Brain microvascular endothelial cell (primary cell): Measurements from ENCODE around the gene DFFB.

ENCODE experiments used
- DNase-seq: peaks from one replicate; pipeline ENCODE4 v3.0.0-alpha.2; 2020
- H3K27ac ChIP-seq: fragments of 250-450 bp; sonication (Bioruptor Pico); 2 replicates; pipeline ENCODE4 v1.5.1; 2020; ENCODE audit warnings: mild to moderate bottlenecking, moderate library complexity
- H3K27me3 ChIP-seq: fragments of 250-450 bp; sonication (Bioruptor Pico); replicated peaks from 2 replicates; pipeline ENCODE4 v1.5.1; 2020; ENCODE audit warnings: mild to moderate bottlenecking
- H3K36me3 ChIP-seq: fragments of 250-450 bp; sonication (Bioruptor Pico); replicated peaks from 2 replicates; pipeline ENCODE4 v1.5.1; 2020; ENCODE audit warnings: mild to moderate bottlenecking
- H3K4me3 ChIP-seq: 2 replicates; pipeline ENCODE4 v1.5.1; 2011; ENCODE audit warnings: low read depth, mild to moderate bottlenecking, control low read depth, low read length, moderate library complexity
- in situ Hi-C: cut with HindIII; loops from 2 replicates; pipeline ENCODE4 v1.10.0; 2017; ENCODE audit warnings: low sequenced_read_pairs, low pct_ligation_motif_present
- TF ChIP-seq, protein P1 (sequence below): IDR thresholded peaks from 2 replicates; pipeline ENCODE4 v1.5.1; 2011; ENCODE audit warnings: low read depth, mild to moderate bottlenecking, moderate library complexity, low read length, control low read depth, inconsistent platforms; ENCODE audit errors: missing control alignments

DFFB gene

DNA sequence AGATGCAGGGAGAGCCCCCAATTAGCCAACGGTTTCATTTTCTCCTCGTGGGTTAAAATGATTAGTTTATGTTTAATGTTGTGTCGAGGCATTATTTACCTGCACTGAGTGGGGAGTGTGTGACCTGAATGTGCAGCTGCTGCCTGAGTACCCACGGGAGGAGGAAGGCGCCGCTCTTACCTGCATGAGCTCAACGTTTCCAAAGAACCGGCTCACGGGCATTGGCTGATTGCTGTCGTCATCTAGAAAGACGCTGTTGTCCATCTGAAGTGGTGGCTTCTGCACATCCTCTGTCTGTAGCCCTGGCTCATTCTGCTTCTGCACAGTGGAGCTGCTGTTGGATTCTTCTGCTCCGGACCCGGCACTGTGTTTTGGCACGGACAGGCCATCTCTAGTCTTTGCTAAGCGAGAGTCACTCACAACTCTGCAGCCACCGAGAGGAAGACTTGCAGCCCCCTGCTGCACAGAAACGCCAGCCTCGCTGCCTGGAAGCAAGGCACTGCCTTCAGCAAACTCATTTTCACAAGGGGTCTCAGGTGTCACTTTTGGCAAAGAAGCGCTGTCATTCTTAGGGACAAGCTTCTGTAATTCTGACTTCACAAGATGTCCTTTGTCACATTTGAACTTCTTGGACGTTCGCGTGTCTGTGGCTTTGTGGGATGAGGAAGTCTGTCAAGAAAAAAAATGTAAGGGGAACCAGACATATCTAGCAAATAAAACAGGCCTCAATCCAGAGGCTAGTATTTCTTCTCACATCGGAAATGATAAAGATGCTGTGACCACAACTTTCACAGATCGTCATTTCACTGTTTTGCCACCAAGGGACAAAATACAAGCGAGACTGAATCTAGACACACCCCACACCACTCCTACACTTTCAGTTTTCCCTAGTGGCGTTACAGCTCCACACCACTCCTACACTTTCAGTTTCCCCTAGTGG, 33.4 kb downstream of the DFFB start:
- no peaks in the 10 kb centered on the region for H3K27me3 ChIP-seq
- TF ChIP-seq, protein P1, sequence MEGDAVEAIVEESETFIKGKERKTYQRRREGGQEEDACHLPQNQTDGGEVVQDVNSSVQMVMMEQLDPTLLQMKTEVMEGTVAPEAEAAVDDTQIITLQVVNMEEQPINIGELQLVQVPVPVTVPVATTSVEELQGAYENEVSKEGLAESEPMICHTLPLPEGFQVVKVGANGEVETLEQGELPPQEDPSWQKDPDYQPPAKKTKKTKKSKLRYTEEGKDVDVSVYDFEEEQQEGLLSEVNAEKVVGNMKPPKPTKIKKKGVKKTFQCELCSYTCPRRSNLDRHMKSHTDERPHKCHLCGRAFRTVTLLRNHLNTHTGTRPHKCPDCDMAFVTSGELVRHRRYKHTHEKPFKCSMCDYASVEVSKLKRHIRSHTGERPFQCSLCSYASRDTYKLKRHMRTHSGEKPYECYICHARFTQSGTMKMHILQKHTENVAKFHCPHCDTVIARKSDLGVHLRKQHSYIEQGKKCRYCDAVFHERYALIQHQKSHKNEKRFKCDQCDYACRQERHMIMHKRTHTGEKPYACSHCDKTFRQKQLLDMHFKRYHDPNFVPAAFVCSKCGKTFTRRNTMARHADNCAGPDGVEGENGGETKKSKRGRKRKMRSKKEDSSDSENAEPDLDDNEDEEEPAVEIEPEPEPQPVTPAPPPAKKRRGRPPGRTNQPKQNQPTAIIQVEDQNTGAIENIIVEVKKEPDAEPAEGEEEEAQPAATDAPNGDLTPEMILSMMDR = no peak
- H3K4me3 ChIP-seq = no peak overlapping the region
- in situ Hi-C loops = no loop called here
- DNase-seq = no peak
- no peak overlapping the region for H3K27ac ChIP-seq
- H3K36me3 ChIP-seq = peaks cover 46% of the 10 kb centered on the region

DNA sequence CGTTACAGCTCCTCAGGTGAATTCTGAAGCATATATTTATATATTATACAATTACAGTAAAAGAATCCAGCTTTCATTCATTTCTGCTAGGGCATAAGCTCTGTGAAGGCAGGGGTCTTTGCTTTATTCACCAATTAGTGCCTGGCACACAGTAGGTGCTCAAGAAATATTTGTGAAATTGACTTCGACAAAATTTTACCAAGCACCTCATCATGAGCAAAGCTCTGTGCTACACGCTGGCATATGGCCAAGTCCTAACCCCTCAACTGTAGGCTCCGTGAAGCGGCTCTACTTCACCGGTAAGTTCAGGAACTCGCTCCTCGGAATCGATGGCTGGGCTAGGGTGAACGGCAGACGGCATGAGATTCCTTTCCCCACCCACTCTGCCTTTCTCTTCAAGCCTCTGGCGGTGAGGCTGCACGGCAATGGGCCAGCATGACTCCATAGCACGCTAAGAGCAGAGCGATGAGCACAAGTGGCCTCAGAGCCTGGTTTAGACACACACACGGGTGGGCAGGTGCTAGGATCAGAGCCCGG, 34.1 kb downstream of the DFFB start:
- H3K27me3 ChIP-seq = no peaks in the 10 kb centered on the region
- no peak overlapping the region for H3K27ac ChIP-seq
- H3K4me3 ChIP-seq = no peak overlapping the region
- TF ChIP-seq, protein P1 = no peak
- H3K36me3 ChIP-seq = peaks cover 39% of the 10 kb centered on the region
- no peak for DNase-seq
- in situ Hi-C loops = no loop called here

DNA sequence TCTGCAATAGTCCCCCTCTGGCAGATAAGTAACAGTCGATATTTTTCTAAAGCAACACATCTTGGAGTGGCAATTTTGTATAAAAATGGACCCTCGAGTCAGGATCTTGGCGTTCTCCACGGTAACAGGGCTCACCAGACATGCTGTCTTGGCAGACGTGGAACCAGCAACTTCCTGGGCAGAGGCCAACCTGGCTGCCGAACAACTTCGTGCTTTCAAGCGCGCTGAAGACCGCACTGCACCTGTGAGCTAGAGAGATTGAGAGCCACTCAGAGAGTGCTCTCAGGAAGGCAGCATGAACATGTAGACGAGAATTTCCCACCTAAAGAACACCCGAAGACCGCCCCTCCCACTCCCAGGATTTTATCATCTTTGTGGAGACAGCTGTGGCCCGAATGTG, 35.5 kb downstream of the DFFB start:
- no peak overlapping the region for H3K4me3 ChIP-seq
- H3K36me3 ChIP-seq = peaks cover 34% of the 10 kb centered on the region
- no peak for DNase-seq
- no peak overlapping the region for H3K27ac ChIP-seq
- in situ Hi-C loops = no loop called here
- H3K27me3 ChIP-seq = no peaks in the 10 kb centered on the region
- TF ChIP-seq, protein P1 = no peak

DNA sequence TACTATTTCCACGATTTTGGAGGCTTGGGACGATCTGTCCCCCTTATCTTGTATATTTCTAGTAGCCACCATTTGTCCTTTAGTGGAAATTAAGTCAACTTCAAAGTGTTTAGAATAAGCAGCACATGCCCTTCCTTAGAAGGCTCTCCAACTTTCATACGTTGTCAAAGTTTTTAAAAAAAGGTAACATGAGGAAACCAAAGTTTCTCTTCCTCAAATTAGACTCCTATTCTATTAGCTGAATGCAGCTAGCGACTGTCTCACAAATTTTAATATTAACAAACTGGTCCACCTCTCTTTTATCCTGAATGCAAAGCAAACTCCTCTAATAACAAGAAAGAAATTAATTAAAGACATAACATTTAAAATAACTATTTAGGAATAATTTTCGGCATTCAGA, 35.9 kb downstream of the DFFB start:
- DNase-seq = no peak
- in situ Hi-C loops = no loop called here
- H3K27me3 ChIP-seq = no peaks in the 10 kb centered on the region
- TF ChIP-seq, protein P1 = no peak
- no peak overlapping the region for H3K4me3 ChIP-seq
- H3K27ac ChIP-seq = no peak overlapping the region
- H3K36me3 ChIP-seq = peaks cover 29% of the 10 kb centered on the region

DNA sequence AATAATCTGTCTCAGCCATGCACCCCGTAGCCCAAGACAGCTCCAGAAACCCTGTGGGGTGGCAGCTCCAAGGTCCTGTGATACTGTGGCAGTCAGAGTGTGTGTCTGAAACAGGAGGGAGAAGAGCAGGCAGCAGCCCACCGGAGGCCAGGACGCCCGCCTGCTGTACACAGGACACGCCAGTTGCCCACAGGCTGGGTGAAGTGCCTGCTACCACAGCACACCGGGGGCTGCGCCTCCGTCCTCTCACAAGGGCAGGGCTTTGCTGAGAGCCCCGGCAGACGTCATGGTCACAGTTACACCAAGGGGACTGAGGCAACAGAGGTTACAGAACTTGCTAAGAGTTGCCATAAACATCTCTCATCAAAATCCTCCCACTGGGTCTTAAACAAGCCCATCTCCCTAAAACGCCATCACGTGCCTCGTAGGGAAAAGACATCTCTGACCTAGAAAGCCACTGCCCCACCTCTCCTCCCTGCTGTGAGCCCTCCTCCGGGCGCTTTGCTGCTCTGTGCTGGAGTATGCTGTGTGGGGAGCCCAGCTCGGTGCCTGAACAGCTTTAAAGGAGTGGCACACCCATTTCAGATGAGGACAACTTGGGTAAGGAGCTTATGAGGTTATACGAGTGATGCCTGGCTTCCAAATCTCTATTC, 37.5 kb downstream of the DFFB start:
- Histone ChIP-seq H3K27me3 (no peaks in the 10 kb centered on the region), H3K4me3 (no peak overlapping the region), H3K27ac (no peak overlapping the region), H3K36me3 (peaks cover 19% of the 10 kb centered on the region)
- DNase-seq = no peak
- in situ Hi-C loops = no loop called here
- TF ChIP-seq, protein P1 = no peak
